A673 (cell line): ENCODE results near the gene DLGAP1. TPM values are rescaled to one million over a fixed set of nuclear protein-coding genes. Genes with fewer than 3 reads are reported as not detected.

Experiments used
- BruUV-seq: library from RNA; stranded (reverse); fragments of 400-500 nt; replicated peaks from 2 replicates; lab custom pipeline; 2021; lab: Mats Ljungman, UMichigan
- CTCF ChIA-PET: fragments of 300-600 bp; sonication (Branson Sonifier 250); formaldehyde crosslinking; loops from one replicate; lab custom pipeline; 2022; ENCODE audit warnings: antibody characterized with exemption; lab: Charles Lee
- POLR2A ChIA-PET: fragments of 300-600 bp; sonication (Branson Sonifier 250); formaldehyde crosslinking; loops from one replicate; lab custom pipeline; 2022; ENCODE audit warnings: antibody characterized with exemption; ENCODE audit not compliant: low non-redundant PET; lab: Charles Lee
- DNase-seq: peaks from one replicate; pipeline ENCODE4 v3.0.0-alpha.2; 2015; ENCODE audit warnings: low spot score
- H3K27ac ChIP-seq: fragments of 200-600 bp; sonication (generic); 2 replicates; pipeline ENCODE4 v1.5.1; 2016; ENCODE audit warnings: mixed run types, low read depth, mild to moderate bottlenecking, mixed read lengths, antibody characterized with exemption, low read length; ENCODE audit not compliant: poor library complexity, severe bottlenecking
- H3K27me3 ChIP-seq: fragments of 200-600 bp; sonication (generic); replicated peaks from 2 replicates; pipeline ENCODE4 v1.6.1; 2017; ENCODE audit warnings: mixed run types, low read depth, mild to moderate bottlenecking, mixed read lengths, antibody characterized with exemption, low read length; ENCODE audit not compliant: insufficient read depth, poor library complexity
- H3K36me3 ChIP-seq: fragments of 200-600 bp; sonication (generic); 2 replicates; pipeline ENCODE4 v1.6.1; 2016; ENCODE audit warnings: mixed run types, mild to moderate bottlenecking, mixed read lengths, antibody characterized with exemption, low read length; ENCODE audit not compliant: insufficient read depth, poor library complexity, severe bottlenecking
- H3K4me1 ChIP-seq: fragments of 200-600 bp; sonication (generic); 2 replicates; pipeline ENCODE4 v1.6.1; 2017; ENCODE audit warnings: mixed run types, mild to moderate bottlenecking, mixed read lengths, antibody characterized with exemption, low read length; ENCODE audit not compliant: insufficient read depth, poor library complexity, severe bottlenecking
- H3K4me3 ChIP-seq: fragments of 200-600 bp; sonication (generic); 2 replicates; pipeline ENCODE4 v1.5.1; 2016; ENCODE audit warnings: low read depth, mixed run types, mild to moderate bottlenecking, mixed read lengths, low read length; ENCODE audit not compliant: poor library complexity, severe bottlenecking
- H3K9me3 ChIP-seq: fragments of 200-600 bp; sonication (generic); 2 replicates; pipeline ENCODE4 v1.6.1; 2016; ENCODE audit warnings: mixed run types, low read depth, mild to moderate bottlenecking, mixed read lengths, antibody characterized with exemption, low read length; ENCODE audit not compliant: poor library complexity, severe bottlenecking
- CTCF ChIP-seq: fragments of 300-800, 200-600 bp; sonication (generic); conservative IDR thresholded peaks from 2 replicates; pipeline ENCODE4 v1.5.1; 2017; ENCODE audit warnings: low read depth, mild to moderate bottlenecking, antibody characterized with exemption, low read length, moderate library complexity, mixed read lengths
- EZH2 ChIP-seq: fragments of 200-600 bp; sonication (generic); IDR thresholded peaks from 2 replicates; pipeline ENCODE4 v1.6.1; 2017; ENCODE audit warnings: borderline replicate concordance, low read depth, mild to moderate bottlenecking, mixed read lengths, antibody characterized with exemption, low read length; ENCODE audit not compliant: poor library complexity, severe bottlenecking
- intact Hi-C: fragments of 100-400 bp; cut with micrococcal nuclease; formaldehyde crosslinking; loops from one replicate; pipeline ENCODE4 v1.10.0; 2022; ENCODE audit not compliant: unreplicated experiment
- total RNA-seq: library from RNA; stranded (reverse); gene quantifications from 2 replicates; pipeline ENCODE4 v1.2.3, GENCODE V29; 2021

DLGAP1 gene
- total RNA-seq, 1 experiment from 2014 or later, result 135 TPM

- H3K4me3 ChIP-seq, result no peak overlapping the region
- H3K27me3 ChIP-seq, result no peaks in the 10 kb centered on the region
- ChIA-PET CTCF (no interaction called here), POLR2A (no interaction called here)
- no peak for TF ChIP-seq EZH2
- no peak for TF ChIP-seq CTCF
- peaks cover 25% of the 10 kb centered on the region for H3K4me1 ChIP-seq
- intact Hi-C loops, result no loop called here
- BruUV-seq, result no TSS peak
- peaks cover 52% of the 10 kb centered on the region for H3K36me3 ChIP-seq
- no peaks in the 10 kb centered on the region for H3K9me3 ChIP-seq
- H3K27ac ChIP-seq, result no peak overlapping the region
- DNase-seq, result no peak
Observed at GRCh38 chr18:3796434-3796833, 658.7 kb downstream of the DLGAP1 start.

GRCh38 chr18:3794537-3795348 lies 660.4 kb downstream of the DLGAP1 start:
- POLR2A ChIA-PET, result interaction anchor here (0.6 kb wide), 1 partner anchor 242 kb away, joined by 4 read pairs; no protein-coding TSS in a partner anchor
- H3K27ac ChIP-seq, result peak overlapping the region; percentile 55
- DNase-seq, result peak; percentile 94

GRCh38 chr18:3793545-3793944 lies 661.6 kb downstream of the DLGAP1 start:
- Histone ChIP-seq H3K36me3 (peaks cover 31% of the 10 kb centered on the region), H3K4me3 (no peak overlapping the region), H3K27me3 (no peaks in the 10 kb centered on the region), H3K9me3 (no peaks in the 10 kb centered on the region), H3K4me1 (peaks cover 41% of the 10 kb centered on the region), H3K27ac (peak overlapping the region; percentile 44)
- intact Hi-C loops, result no loop called here
- no peak for TF ChIP-seq EZH2
- no peak for TF ChIP-seq CTCF
- no TSS peak for BruUV-seq
- no peak for DNase-seq
- CTCF ChIA-PET, result no interaction called here
- POLR2A ChIA-PET, result no interaction called here

More at GRCh38 chr18:3794537-3795348, 660.4 kb downstream of the DLGAP1 start:
- Histone ChIP-seq H3K36me3 (peaks cover 43% of the 10 kb centered on the region), H3K4me1 (peaks cover 35% of the 10 kb centered on the region), H3K4me3 (no peak overlapping the region), H3K9me3 (no peaks in the 10 kb centered on the region), H3K27me3 (no peaks in the 10 kb centered on the region)
- intact Hi-C loops, result no loop called here
- CTCF ChIA-PET, result no interaction called here
- TF ChIP-seq EZH2 (no peak), CTCF (no peak)
- BruUV-seq, result no TSS peak
